Ishikawa (cell line): ENCODE results near the gene PLEKHH2.

ENCODE experiments used
- CEBPB ChIP-seq: IDR thresholded peaks from 2 replicates; pipeline ENCODE4 v1.6.1; 2012
- CREB1 ChIP-seq: IDR thresholded peaks from 2 replicates; pipeline ENCODE4 v1.6.1; 2012; ENCODE audit warnings: low read depth
- EP300 ChIP-seq: IDR thresholded peaks from 2 replicates; pipeline ENCODE4 v1.6.1; 2012; ENCODE audit warnings: borderline replicate concordance
- FOXM1 ChIP-seq: IDR thresholded peaks from 2 replicates; pipeline ENCODE4 v1.6.1; 2012; ENCODE audit warnings: low read depth, borderline replicate concordance
- NFIC ChIP-seq: IDR thresholded peaks from 2 replicates; pipeline ENCODE4 v1.6.1; 2012
- RAD21 ChIP-seq: IDR thresholded peaks from 2 replicates; pipeline ENCODE4 v1.6.1; 2012; ENCODE audit warnings: low read depth
- TAF1 ChIP-seq: IDR thresholded peaks from 2 replicates; pipeline ENCODE4 v1.6.1; 2012; ENCODE audit warnings: low read depth, mild to moderate bottlenecking
- TCF12 ChIP-seq: IDR thresholded peaks from 2 replicates; pipeline ENCODE4 v1.6.1; 2012; ENCODE audit warnings: low read depth
- TEAD4 ChIP-seq: IDR thresholded peaks from 2 replicates; pipeline ENCODE4 v1.6.1; 2012
- YY1 ChIP-seq: IDR thresholded peaks from 2 replicates; pipeline ENCODE4 v1.6.1; 2012; ENCODE audit warnings: low read depth
- ZBTB7A ChIP-seq: IDR thresholded peaks from 2 replicates; pipeline ENCODE4 v1.6.1; 2012; ENCODE audit warnings: low read depth
- TF ChIP-seq, protein P1 (sequence below): IDR thresholded peaks from 2 replicates; pipeline ENCODE4 v1.6.1; 2012
- TF ChIP-seq, protein P2 (sequence below): IDR thresholded peaks from 2 replicates; pipeline ENCODE4 v1.6.1; 2012; ENCODE audit warnings: low read depth, mild to moderate bottlenecking

DNA sequence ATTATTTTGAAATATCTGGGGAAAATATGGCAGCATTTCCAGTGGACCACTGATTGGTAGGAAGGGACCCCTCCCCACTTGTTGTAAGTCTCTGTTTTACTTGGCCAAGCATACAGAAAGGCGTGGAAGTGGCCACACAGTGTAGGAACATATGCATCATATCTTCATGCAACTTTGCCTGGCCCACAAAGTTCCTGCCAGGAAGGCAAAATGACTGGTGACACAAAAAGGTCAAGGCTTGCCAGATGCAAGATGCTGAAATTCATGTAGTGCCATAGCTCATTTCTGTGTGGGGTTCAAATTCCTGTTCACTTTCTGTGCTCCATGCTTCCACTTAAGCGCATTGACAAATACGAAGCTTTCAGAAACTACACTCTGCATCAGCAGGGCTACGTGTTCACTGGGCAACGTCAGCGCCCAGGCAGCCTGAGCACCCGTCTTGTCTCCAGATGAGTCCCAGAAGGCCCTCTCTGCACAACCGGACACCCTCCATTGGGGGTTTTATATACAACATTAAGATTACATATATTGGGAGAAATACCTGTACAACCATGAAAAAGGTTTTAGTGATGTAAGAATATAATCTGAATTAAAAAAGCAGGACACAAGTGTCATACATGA lies 140.4 kb downstream of the PLEKHH2 start:
- TF ChIP-seq, protein P1, sequence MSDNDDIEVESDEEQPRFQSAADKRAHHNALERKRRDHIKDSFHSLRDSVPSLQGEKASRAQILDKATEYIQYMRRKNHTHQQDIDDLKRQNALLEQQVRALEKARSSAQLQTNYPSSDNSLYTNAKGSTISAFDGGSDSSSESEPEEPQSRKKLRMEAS = no peak
- TF ChIP-seq NFIC (no peak), RAD21 (no peak), EP300 (no peak), ZBTB7A (no peak), CEBPB (no peak), TCF12 (no peak), TEAD4 (no peak), CREB1 (no peak), YY1 (no peak), FOXM1 (no peak), TAF1 (no peak)
- TF ChIP-seq, protein P2, sequence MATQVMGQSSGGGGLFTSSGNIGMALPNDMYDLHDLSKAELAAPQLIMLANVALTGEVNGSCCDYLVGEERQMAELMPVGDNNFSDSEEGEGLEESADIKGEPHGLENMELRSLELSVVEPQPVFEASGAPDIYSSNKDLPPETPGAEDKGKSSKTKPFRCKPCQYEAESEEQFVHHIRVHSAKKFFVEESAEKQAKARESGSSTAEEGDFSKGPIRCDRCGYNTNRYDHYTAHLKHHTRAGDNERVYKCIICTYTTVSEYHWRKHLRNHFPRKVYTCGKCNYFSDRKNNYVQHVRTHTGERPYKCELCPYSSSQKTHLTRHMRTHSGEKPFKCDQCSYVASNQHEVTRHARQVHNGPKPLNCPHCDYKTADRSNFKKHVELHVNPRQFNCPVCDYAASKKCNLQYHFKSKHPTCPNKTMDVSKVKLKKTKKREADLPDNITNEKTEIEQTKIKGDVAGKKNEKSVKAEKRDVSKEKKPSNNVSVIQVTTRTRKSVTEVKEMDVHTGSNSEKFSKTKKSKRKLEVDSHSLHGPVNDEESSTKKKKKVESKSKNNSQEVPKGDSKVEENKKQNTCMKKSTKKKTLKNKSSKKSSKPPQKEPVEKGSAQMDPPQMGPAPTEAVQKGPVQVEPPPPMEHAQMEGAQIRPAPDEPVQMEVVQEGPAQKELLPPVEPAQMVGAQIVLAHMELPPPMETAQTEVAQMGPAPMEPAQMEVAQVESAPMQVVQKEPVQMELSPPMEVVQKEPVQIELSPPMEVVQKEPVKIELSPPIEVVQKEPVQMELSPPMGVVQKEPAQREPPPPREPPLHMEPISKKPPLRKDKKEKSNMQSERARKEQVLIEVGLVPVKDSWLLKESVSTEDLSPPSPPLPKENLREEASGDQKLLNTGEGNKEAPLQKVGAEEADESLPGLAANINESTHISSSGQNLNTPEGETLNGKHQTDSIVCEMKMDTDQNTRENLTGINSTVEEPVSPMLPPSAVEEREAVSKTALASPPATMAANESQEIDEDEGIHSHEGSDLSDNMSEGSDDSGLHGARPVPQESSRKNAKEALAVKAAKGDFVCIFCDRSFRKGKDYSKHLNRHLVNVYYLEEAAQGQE = no peak
